ENCODE data around the gene ULBP1. TPM values are rescaled to one million over a fixed set of nuclear protein-coding genes. Genes with fewer than 3 reads are reported as not detected.
A peak's percentile ranks its signal among the peaks of the same experiment; 100 is the strongest.
"Not testable (repeated sequence)": the region's sequence is repeated elsewhere in the genome, so short reads cannot be mapped to it uniquely, and the experiment has no call there.

The ULBP1 gene
- total RNA-seq, 5 donors from 2014 or later (not counting 1 experiment from before 2014, with no cell fraction given): 0.13 to 0.23 (median 0.14) TPM; not detected in 1

- POLR2A ChIA-PET: no interaction called here
- Mint-ChIP-seq H3K4me3 (peak overlapping the region; percentile 87 to 91 (median 89)), H3K9me3 (no peaks in the 10 kb centered on the region), H3K36me3 (no peaks in the 10 kb centered on the region), H3K27ac (peak overlapping the region in 1 of 2 donors; percentile 58), H3K27me3 (peaks cover 23% of the 10 kb centered on the region in 2 donors), H3K4me1 (peaks cover 24 to 37% (median 35%) of the 10 kb centered on the region in 3 donors)
- peak in 1 of 35 experiments; percentile 15 for DNase-seq
- peak overlapping the region; percentile 29 to 83 for H3K4me3 ChIP-seq (ENCODE audit: control insufficient read depth in 1 of 2, extremely low read depth in 1 of 2, low read length in 1 of 2)
- WGBS (ENCODE audit: insufficient coverage): 98% methylated on average over 8 of the region's 14 CpGs
- no peak for ATAC-seq (replicated peaks in 1 of 4)
- no peaks in the 10 kb centered on the region for H3K36me3 ChIP-seq (ENCODE audit: control insufficient read depth in 2 of 2, extremely low read depth in 1 of 2, insufficient read depth in 1 of 2, low read length in 1 of 2)
- H3K4me1 ChIP-seq (ENCODE audit: control insufficient read depth in 1 of 2, extremely low read depth in 1 of 2, insufficient read depth in 2 of 2, low read length in 2 of 2): peaks cover 5 to 45% of the 10 kb centered on the region in 2 experiments
- no peaks in the 10 kb centered on the region for H3K9me3 ChIP-seq
- peaks cover 5 to 37% of the 10 kb centered on the region in 2 experiments for H3K27me3 ChIP-seq (replicated peaks in 1 of 2; ENCODE audit: control insufficient read depth in 2 of 2, extremely low read depth in 1 of 2, insufficient read depth in 2 of 2, low read length in 1 of 2)
- peak overlapping the region; percentile 92 for H3K27ac ChIP-seq (ENCODE audit: low read length)
- CTCF ChIA-PET: interaction anchor here (0.6 to 0.9 kb wide), 2 partner anchors 11 to 58 kb away, joined by 3 read pairs; no protein-coding TSS in a partner anchor
Measured at GRCh38 chr6:150005761-150006651, 42.3 kb downstream of the ULBP1 start.

DNA sequence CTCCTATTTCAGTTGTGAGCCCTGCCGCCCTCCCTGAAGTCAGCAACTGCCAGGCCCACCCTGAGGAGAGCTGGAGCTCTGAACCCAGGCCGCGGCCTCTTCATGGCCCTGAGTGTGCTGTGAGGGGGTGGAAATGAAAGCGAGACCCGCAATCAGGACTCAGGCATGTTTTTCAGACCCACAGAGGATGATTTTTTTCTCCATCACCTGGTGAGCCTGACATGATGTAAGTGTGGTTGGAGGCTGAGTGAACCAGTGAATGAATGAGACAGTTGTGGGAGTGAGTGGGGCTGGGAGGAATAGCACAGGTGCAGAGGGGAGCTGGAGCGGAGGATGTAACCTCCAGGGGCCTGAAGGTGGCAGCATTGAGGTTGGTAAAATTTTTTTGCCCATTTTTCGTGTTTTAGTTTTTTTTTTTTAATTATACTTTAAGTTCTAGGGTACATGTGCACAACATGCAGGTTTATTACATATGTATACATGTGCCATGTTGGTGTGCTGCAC, 43.3 kb downstream of the ULBP1 start:
- H3K27ac Mint-ChIP-seq: no peak overlapping the region
- POLR2A ChIA-PET: no interaction called here
- ATAC-seq (replicated peaks in 1 of 4): peak in 1 of 4 experiments; percentile 12
- Histone ChIP-seq H3K27me3 (replicated peaks in 1 of 2; ENCODE audit: control insufficient read depth in 2 of 2, extremely low read depth in 1 of 2, insufficient read depth in 2 of 2, low read length in 1 of 2) (peaks cover 5 to 37% of the 10 kb centered on the region in 2 experiments), H3K4me1 (ENCODE audit: control insufficient read depth in 1 of 2, extremely low read depth in 1 of 2, insufficient read depth in 2 of 2, low read length in 2 of 2) (peaks cover 5 to 35% of the 10 kb centered on the region in 2 experiments), H3K27ac (ENCODE audit: low read length) (no peak overlapping the region), H3K4me3 (ENCODE audit: control insufficient read depth in 1 of 2, extremely low read depth in 1 of 2, low read length in 1 of 2) (no peak overlapping the region), H3K9me3 (no peaks in the 10 kb centered on the region), H3K36me3 (ENCODE audit: control insufficient read depth in 2 of 2, extremely low read depth in 1 of 2, insufficient read depth in 1 of 2, low read length in 1 of 2) (no peaks in the 10 kb centered on the region)
- peaks cover 14 to 27% (median 25%) of the 10 kb centered on the region in 3 donors for H3K4me1 Mint-ChIP-seq
- H3K27me3 Mint-ChIP-seq: peaks cover 30 to 32% of the 10 kb centered on the region in 2 donors
- DNase-seq: peak in 18 of 35 experiments; percentile 24 to 72 (median 40)
- no peaks in the 10 kb centered on the region for H3K9me3 Mint-ChIP-seq
- H3K4me3 Mint-ChIP-seq: no peak overlapping the region
- CTCF ChIA-PET: interaction anchor here (0.7 to 1.1 kb wide), 4 partner anchors 9 to 333 kb away, joined by 3 to 7 read pairs (median 3); no protein-coding TSS in a partner anchor
- no peaks in the 10 kb centered on the region for H3K36me3 Mint-ChIP-seq
- 54% methylated on average over 4 of the region's 7 CpGs for WGBS (ENCODE audit: insufficient coverage)

GRCh38 chr6:150008588-150008987, 44.8 kb downstream of the ULBP1 start:
- Histone ChIP-seq H3K4me1 (ENCODE audit: control insufficient read depth in 1 of 2, extremely low read depth in 1 of 2, insufficient read depth in 2 of 2, low read length in 2 of 2) (peaks cover 5 to 31% of the 10 kb centered on the region in 2 experiments), H3K27me3 (replicated peaks in 1 of 2; ENCODE audit: control insufficient read depth in 2 of 2, extremely low read depth in 1 of 2, insufficient read depth in 2 of 2, low read length in 1 of 2) (peaks cover 12 to 46% of the 10 kb centered on the region in 2 experiments), H3K9me3 (no peaks in the 10 kb centered on the region), H3K27ac (ENCODE audit: low read length) (no peak overlapping the region), H3K4me3 (ENCODE audit: control insufficient read depth in 1 of 2, extremely low read depth in 1 of 2, low read length in 1 of 2) (no peak overlapping the region), H3K36me3 (ENCODE audit: control insufficient read depth in 2 of 2, extremely low read depth in 1 of 2, insufficient read depth in 1 of 2, low read length in 1 of 2) (no peaks in the 10 kb centered on the region)
- 47% methylated on average over 9 of the region's 9 CpGs for WGBS (ENCODE audit: insufficient coverage)
- H3K27me3 Mint-ChIP-seq: peaks cover 40 to 46% of the 10 kb centered on the region in 2 donors
- DNase-seq (peak in 2 of 35 experiments; percentile 17 to 18), ATAC-seq (replicated peaks in 1 of 4) (no peak)
- peak overlapping the region in 1 of 2 donors; percentile 7 for H3K27ac Mint-ChIP-seq
- H3K4me1 Mint-ChIP-seq: peaks cover 14 to 26% (median 21%) of the 10 kb centered on the region in 3 donors
- ChIA-PET POLR2A (no interaction called here), CTCF (interaction anchor here in 1 of 2 donors (1.3 kb wide), 1 partner anchor 173 kb away, joined by 4 read pairs; no protein-coding TSS in a partner anchor)
- no peaks in the 10 kb centered on the region for H3K36me3 Mint-ChIP-seq
- no peaks in the 10 kb centered on the region for H3K9me3 Mint-ChIP-seq
- no peak overlapping the region for H3K4me3 Mint-ChIP-seq

- not testable (repeated sequence) for H3K9me3 Mint-ChIP-seq
Measured at GRCh38 chr6:150012846-150013784, 49.4 kb downstream of the ULBP1 start.

DNA sequence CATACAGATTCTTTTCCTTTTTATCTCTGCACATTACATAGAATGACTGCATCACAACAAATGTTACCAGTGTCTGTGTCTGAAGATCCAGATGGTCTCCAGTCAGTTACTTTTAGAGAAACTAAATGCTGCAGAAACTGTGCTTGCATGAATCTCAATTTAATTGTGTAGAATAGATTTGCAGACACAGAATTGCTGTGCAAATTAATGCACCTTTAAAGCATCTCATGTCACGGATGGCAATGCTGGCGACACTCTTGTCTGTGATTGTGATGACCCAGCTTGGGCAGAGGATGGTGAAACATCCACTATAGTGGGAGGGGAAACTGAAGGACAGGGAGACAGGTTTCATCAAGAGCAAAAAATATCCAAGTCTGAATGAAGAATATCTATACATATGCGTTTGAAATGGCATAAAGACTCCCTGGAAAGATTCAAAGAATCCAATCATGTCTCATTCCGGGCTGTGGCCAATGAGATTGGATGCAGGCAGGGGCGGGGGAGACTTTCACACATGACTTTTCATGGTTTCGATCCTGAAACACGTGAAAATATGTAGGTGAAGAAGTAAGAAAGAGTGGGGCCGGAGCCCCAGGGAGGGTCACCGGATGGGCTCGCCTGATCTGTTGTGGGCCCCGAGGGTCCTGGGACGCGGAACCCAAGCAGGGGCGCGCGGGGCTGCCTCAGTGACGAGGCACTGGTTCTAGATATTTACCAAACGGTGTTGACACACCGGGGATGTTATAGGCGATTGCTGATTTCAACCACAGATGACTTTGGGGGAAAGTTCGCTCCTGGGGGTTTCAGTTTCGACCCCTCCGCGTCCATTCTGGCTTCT, 50.3 kb downstream of the ULBP1 start:
- peaks cover 0 to 12% of the 10 kb centered on the region in 2 experiments for H3K4me1 ChIP-seq (ENCODE audit: control insufficient read depth in 1 of 2, extremely low read depth in 1 of 2, insufficient read depth in 2 of 2, low read length in 2 of 2)
- H3K27ac Mint-ChIP-seq: peak overlapping the region in 1 of 2 donors; percentile 47
- peaks cover 71 to 84% of the 10 kb centered on the region in 2 donors for H3K27me3 Mint-ChIP-seq
- H3K27me3 ChIP-seq (replicated peaks in 1 of 2; ENCODE audit: control insufficient read depth in 2 of 2, extremely low read depth in 1 of 2, insufficient read depth in 2 of 2, low read length in 1 of 2): peaks cover 17 to 44% of the 10 kb centered on the region in 2 experiments
- H3K4me3 ChIP-seq (ENCODE audit: control insufficient read depth in 1 of 2, extremely low read depth in 1 of 2, low read length in 1 of 2); H3K9me3 ChIP-seq; H3K36me3 Mint-ChIP-seq; H3K27ac ChIP-seq (ENCODE audit: low read length); POLR2A ChIA-PET; H3K36me3 ChIP-seq (ENCODE audit: control insufficient read depth in 2 of 2, extremely low read depth in 1 of 2, insufficient read depth in 1 of 2, low read length in 1 of 2); ATAC-seq (replicated peaks in 1 of 4); DNase-seq; H3K9me3 Mint-ChIP-seq; CTCF ChIA-PET: not testable (repeated sequence)
- H3K4me1 Mint-ChIP-seq: peaks cover 9 to 24% (median 18%) of the 10 kb centered on the region in 3 donors
- no CpG with 5 or more reads among the region's 24 CpGs for WGBS (ENCODE audit: insufficient coverage)
- H3K4me3 Mint-ChIP-seq: peak overlapping the region in 2 of 3 donors; percentile 31 to 61

More at GRCh38 chr6:150012846-150013784, 49.4 kb downstream of the ULBP1 start:
- Mint-ChIP-seq H3K4me1 (peaks cover 9 to 24% (median 18%) of the 10 kb centered on the region in 3 donors), H3K27me3 (peaks cover 71 to 85% of the 10 kb centered on the region in 2 donors)
- H3K9me3 ChIP-seq; H3K36me3 Mint-ChIP-seq; H3K27ac Mint-ChIP-seq; ATAC-seq (replicated peaks in 1 of 4); H3K27ac ChIP-seq (ENCODE audit: low read length); CTCF ChIA-PET; H3K4me3 Mint-ChIP-seq; DNase-seq; H3K36me3 ChIP-seq (ENCODE audit: control insufficient read depth in 2 of 2, extremely low read depth in 1 of 2, insufficient read depth in 1 of 2, low read length in 1 of 2); H3K4me3 ChIP-seq (ENCODE audit: control insufficient read depth in 1 of 2, extremely low read depth in 1 of 2, low read length in 1 of 2): not testable (repeated sequence)
- Histone ChIP-seq H3K27me3 (replicated peaks in 1 of 2; ENCODE audit: control insufficient read depth in 2 of 2, extremely low read depth in 1 of 2, insufficient read depth in 2 of 2, low read length in 1 of 2) (peaks cover 19 to 49% of the 10 kb centered on the region in 2 experiments), H3K4me1 (ENCODE audit: control insufficient read depth in 1 of 2, extremely low read depth in 1 of 2, insufficient read depth in 2 of 2, low read length in 2 of 2) (peaks cover 0 to 12% of the 10 kb centered on the region in 2 experiments)
- POLR2A ChIA-PET: interaction anchor here in 1 of 2 donors (0.7 kb wide), 1 partner anchor 80 kb away, joined by 6 read pairs; no protein-coding TSS in a partner anchor
- no CpG with 5 or more reads among the region's 8 CpGs for WGBS (ENCODE audit: insufficient coverage)

Measured in T-cell (primary cell).